HFFc6 (cell line): ENCODE data around the gene DLG2. TPM values are rescaled to one million over a fixed set of nuclear protein-coding genes. Genes with fewer than 3 reads are reported as not detected.

Experiments
- DNase-seq: peaks from one replicate; pipeline ENCODE4 v3.0.0-alpha.2; 2018
- H3K27ac Mint-ChIP-seq: 2 replicates; pipeline ENCODE4 v1.8.0; 2020; ENCODE audit warnings: mild to moderate bottlenecking, mixed read lengths
- H3K27me3 Mint-ChIP-seq: 2 replicates; pipeline ENCODE4 v1.8.0; 2021; ENCODE audit warnings: mild to moderate bottlenecking, moderate library complexity, mixed read lengths; ENCODE audit not compliant: insufficient read depth
- H3K36me3 Mint-ChIP-seq: 2 replicates; pipeline ENCODE4 v1.8.0; 2021; ENCODE audit warnings: low read depth, mixed read lengths
- H3K4me1 Mint-ChIP-seq: 2 replicates; pipeline ENCODE4 v1.8.0; 2020; ENCODE audit warnings: low read depth, mixed read lengths
- H3K4me3 Mint-ChIP-seq: 2 replicates; pipeline ENCODE4 v1.8.0; 2020; ENCODE audit warnings: mild to moderate bottlenecking, moderate library complexity, mixed read lengths
- H3K9me3 Mint-ChIP-seq: 2 replicates; pipeline ENCODE4 v1.8.0; 2020; ENCODE audit warnings: mild to moderate bottlenecking, mixed read lengths
- total RNA-seq, 6 experiments: library from RNA; stranded (reverse); fragmentation: NEBNext Ultra II Directional; extraction: Animal tissue kit (Norgen Biotek cat#: 25700); gene quantifications; 2 replicates in 1 of 6; 3 replicates in 5 of 6; pipeline ENCODE4 v1.2.3, GENCODE V29; 2021
- TF ChIP-seq, protein P1 (sequence below): fragments of 200-600 bp; sonication (generic); IDR thresholded peaks from 2 replicates; pipeline ENCODE4 v1.5.0; 2021; ENCODE audit warnings: antibody characterized with exemption, mild to moderate bottlenecking

DLG2 gene
- total RNA-seq, 6 experiments from 2014 or later, result 0.39 to 1.00 (median 0.80) TPM; not detected in 1

DNA sequence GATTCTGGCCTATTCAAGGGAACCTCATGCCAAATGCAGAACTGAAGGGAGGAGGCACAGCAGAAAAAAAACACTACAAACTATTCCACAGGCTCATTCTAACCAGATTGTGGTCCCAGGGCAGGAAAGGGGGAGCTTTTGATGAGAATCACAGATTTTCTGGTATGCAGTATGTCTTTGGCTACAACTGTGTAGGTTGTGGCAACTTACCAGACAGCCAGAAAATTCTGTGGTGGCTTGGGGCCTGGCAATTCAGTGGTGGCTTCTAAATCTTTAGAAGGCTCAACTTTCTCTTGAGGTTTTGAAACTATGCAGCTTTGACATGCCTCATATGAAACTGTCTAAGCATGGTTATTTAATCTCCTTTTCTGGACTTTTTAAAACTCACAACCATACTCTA, 1490.2 kb downstream of the DLG2 start:
- Mint-ChIP-seq H3K4me1 (no peaks in the 10 kb centered on the region), H3K27ac (no peak overlapping the region), H3K4me3 (no peak overlapping the region), H3K36me3 (no peaks in the 10 kb centered on the region), H3K9me3 (peaks cover 29% of the 10 kb centered on the region), H3K27me3 (no peaks in the 10 kb centered on the region; the same call in 1 of the 2 replicates)
- DNase-seq, result no peak
- TF ChIP-seq, protein P1, sequence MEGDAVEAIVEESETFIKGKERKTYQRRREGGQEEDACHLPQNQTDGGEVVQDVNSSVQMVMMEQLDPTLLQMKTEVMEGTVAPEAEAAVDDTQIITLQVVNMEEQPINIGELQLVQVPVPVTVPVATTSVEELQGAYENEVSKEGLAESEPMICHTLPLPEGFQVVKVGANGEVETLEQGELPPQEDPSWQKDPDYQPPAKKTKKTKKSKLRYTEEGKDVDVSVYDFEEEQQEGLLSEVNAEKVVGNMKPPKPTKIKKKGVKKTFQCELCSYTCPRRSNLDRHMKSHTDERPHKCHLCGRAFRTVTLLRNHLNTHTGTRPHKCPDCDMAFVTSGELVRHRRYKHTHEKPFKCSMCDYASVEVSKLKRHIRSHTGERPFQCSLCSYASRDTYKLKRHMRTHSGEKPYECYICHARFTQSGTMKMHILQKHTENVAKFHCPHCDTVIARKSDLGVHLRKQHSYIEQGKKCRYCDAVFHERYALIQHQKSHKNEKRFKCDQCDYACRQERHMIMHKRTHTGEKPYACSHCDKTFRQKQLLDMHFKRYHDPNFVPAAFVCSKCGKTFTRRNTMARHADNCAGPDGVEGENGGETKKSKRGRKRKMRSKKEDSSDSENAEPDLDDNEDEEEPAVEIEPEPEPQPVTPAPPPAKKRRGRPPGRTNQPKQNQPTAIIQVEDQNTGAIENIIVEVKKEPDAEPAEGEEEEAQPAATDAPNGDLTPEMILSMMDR, result no peak

DNA sequence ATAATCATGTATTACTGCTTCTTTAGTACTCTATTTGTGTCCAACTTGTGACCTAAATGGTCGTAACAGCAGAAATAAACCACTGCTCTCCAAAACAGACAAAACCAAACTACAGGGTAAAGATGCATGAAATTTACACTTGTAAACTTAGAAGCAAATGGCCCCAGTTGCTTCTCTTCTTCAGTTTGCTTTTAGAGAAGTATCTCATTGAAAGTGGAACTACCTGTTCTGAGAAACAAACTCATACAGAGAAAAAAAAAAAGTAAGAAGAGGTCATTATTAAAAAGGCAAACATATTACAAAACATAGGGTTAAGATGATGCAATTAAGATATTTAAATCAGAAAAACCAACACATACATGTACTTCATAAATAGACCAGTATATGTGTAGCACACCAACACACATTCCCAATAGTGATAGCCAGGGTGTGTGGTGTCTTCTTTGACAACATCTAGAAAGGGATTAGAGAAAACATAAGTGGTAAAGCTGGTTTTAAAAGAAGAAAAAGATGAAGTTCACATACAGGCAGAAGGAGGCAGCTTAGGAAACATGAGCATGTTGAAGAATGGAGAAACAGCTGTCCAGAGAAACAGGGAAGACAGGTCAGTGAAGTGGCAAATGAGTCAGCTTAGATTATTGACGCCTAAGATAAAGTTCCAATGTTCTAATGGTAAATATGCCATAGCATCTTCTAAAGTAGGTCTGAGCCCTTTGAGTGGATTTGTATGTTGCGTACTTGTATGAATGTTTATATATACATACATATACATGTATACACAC, 1496.3 kb downstream of the DLG2 start:
- H3K27ac Mint-ChIP-seq, result no peak overlapping the region
- TF ChIP-seq, protein P1, result no peak
- peaks cover 20% of the 10 kb centered on the region for H3K9me3 Mint-ChIP-seq
- peaks cover 3% of the 10 kb centered on the region; the same call in 1 of the 2 replicates for H3K36me3 Mint-ChIP-seq
- no peak overlapping the region for H3K4me3 Mint-ChIP-seq
- H3K27me3 Mint-ChIP-seq, result no peaks in the 10 kb centered on the region; the same call in 1 of the 2 replicates
- no peak for DNase-seq
- no peaks in the 10 kb centered on the region for H3K4me1 Mint-ChIP-seq

DNA sequence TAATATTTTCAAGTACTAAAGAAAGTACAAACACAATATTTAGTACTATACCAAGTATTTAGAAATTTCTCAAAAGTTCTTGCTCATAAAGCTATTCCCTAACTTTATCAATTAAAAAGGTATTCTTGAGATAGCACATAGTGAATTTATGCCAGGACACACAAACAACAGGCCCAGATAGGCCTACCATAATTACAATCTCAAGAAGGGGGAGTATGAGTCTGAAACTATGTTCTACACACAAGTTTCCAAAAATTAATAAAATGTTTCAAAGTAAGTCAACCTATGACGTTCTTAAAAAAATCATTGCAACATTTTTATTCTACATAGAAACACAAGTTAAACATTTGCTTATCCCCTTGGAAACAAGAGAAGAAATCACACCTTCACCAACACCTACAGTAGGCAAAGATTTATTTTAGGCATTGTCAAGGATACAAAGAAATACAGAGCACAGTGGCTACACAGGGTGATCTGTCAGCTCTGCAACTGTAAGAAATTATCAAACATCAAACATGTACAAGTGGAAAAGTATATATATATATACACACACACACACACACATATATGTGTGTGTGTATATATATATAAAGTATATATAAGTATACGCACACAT, 1497.1 kb downstream of the DLG2 start:
- TF ChIP-seq, protein P1, result no peak
- DNase-seq, result no peak
- Mint-ChIP-seq H3K27ac (no peak overlapping the region), H3K27me3 (no peaks in the 10 kb centered on the region; the same call in 1 of the 2 replicates), H3K4me1 (no peaks in the 10 kb centered on the region), H3K36me3 (peaks cover 3% of the 10 kb centered on the region; the same call in 1 of the 2 replicates), H3K4me3 (no peak overlapping the region), H3K9me3 (peaks cover 12% of the 10 kb centered on the region)

DNA sequence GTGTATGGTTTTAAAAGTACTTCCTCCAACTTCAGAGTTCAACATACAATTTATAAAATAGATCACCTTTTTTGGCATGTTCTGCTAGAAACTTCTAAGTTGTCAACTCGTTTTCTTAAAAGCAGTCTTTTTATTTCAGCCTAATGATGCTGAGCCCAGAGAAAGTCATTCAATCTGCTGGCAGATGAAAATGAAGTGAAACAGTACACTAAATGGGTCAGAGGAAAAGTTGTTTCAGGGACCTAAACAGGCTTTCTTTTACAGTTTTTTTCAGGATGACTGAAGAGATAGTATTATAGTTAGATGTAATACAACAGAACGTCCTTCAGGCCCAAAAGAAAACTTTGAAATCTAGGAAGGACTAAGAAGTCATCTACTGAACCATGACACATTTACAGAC, 1498.3 kb downstream of the DLG2 start:
- H3K27me3 Mint-ChIP-seq, result no peaks in the 10 kb centered on the region; the same call in 1 of the 2 replicates
- no peak for DNase-seq
- TF ChIP-seq, protein P1, result no peak
- no peaks in the 10 kb centered on the region for H3K4me1 Mint-ChIP-seq
- no peak overlapping the region for H3K4me3 Mint-ChIP-seq
- no peak overlapping the region for H3K27ac Mint-ChIP-seq
- H3K9me3 Mint-ChIP-seq, result peaks cover 12% of the 10 kb centered on the region
- H3K36me3 Mint-ChIP-seq, result peaks cover 3% of the 10 kb centered on the region; the same call in 1 of the 2 replicates

DNA sequence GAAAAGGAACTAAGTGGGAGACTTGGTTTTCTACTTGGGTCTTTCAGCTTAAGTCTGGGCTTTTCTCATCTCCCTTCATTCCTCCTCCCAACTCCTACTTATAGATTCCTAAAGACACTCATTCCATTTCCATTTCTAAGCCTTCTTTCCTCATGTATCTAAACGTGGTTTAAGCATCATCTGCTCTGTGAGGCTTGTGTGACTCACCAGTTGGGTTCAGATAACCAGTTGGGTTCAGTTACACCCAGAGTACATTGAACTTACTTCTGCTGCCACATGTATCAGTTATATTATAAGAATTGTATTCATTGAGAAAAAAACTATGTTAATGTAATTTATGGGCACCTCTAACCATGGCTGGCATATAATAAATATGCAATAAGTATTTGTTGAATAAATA, 1509.8 kb downstream of the DLG2 start:
- no peaks in the 10 kb centered on the region for H3K4me1 Mint-ChIP-seq
- TF ChIP-seq, protein P1, result no peak
- H3K4me3 Mint-ChIP-seq, result no peak overlapping the region
- H3K36me3 Mint-ChIP-seq, result no peaks in the 10 kb centered on the region
- H3K27ac Mint-ChIP-seq, result no peak overlapping the region
- H3K9me3 Mint-ChIP-seq, result peaks cover 8% of the 10 kb centered on the region
- no peak for DNase-seq
- no peaks in the 10 kb centered on the region; the same call in 1 of the 2 replicates for H3K27me3 Mint-ChIP-seq
